Left renal cortex interstitium (tissue), 4 donors: ENCODE measurements around the gene RND2. TPM values are rescaled to one million over a fixed set of nuclear protein-coding genes. Genes with fewer than 3 reads are reported as not detected.
"Not testable (repeated sequence)": the region's sequence is repeated elsewhere in the genome, so short reads cannot be mapped to it uniquely, and the experiment has no call there.

ENCODE experiments used
- DNase-seq, 4 donors: peaks; one replicate each; pipeline ENCODE4 v3.0.0-alpha.2; 2013; ENCODE audit warnings: low read depth in 4 of 4, low spot score in 2 of 4, missing footprints in 1 of 4
- polyA plus RNA-seq, 4 donors: library from polyadenylated mRNA; unstranded; fragments of 120-200 nt; gene quantifications; one replicate each; pipeline ENCODE4 v1.2.1, GENCODE V29; 2013; ENCODE audit not compliant: insufficient read length in 4 of 4

RND2 gene
- polyA plus RNA-seq, 4 donors, result 2.7 to 3.8 (median 3.5) TPM

DNA sequence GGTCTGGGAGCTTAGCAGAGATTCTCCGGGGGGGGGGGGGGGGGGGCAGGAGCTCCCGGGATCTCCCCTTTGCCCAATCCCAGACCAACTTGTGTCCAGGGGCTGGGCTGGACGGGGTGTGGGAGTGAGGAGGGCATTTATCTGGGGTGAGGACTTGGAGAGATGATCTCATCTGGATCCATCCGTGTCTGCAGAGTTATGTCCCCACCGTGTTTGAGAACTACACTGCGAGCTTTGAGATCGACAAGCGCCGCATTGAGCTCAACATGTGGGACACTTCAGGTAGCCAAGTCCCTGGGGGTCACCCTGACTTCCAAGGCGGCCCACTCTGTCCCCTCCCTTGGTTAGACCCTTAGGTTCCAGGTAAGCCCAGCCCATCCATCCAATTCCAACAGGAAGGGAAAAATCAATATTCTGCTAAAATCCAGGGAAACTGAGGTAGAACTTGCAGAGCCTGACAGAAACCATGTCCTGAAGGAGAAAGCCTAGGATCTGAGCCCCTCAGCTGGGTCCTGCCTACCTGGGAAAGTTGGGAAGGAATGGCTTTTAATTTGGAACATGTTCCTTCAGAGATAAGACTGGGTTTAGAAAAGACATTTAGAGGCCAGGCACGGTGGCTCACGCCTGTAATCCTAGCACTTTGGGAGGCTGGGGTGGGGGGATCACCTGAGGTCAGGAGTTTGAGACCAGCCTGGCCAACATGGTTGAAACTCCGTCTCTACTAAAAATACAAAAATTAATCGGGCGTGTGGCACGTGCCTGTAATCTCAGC lies 921 bp downstream of the RND2 start:
- DNase-seq, result no peak

DNA sequence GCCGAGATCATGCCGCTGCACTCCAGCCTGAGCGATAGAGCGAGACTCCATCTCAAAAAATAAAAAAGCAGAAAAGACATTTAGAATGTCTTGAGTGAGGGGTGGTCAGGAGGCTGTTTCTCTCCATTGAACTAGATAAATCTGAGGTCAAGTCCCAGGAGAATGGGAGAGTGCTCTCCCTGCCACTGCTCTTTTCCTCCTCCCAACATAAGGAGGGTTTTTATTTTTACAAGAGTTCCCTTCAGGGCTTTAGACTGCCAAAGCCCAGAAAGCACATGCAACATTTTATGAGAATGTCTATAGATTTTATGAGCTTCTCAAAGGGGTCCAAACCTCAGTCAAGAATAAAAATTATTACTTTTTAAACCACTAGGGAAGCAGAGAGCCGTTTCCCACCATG lies 1.6 kb downstream of the RND2 start:
- DNase-seq, result no peak

DNA sequence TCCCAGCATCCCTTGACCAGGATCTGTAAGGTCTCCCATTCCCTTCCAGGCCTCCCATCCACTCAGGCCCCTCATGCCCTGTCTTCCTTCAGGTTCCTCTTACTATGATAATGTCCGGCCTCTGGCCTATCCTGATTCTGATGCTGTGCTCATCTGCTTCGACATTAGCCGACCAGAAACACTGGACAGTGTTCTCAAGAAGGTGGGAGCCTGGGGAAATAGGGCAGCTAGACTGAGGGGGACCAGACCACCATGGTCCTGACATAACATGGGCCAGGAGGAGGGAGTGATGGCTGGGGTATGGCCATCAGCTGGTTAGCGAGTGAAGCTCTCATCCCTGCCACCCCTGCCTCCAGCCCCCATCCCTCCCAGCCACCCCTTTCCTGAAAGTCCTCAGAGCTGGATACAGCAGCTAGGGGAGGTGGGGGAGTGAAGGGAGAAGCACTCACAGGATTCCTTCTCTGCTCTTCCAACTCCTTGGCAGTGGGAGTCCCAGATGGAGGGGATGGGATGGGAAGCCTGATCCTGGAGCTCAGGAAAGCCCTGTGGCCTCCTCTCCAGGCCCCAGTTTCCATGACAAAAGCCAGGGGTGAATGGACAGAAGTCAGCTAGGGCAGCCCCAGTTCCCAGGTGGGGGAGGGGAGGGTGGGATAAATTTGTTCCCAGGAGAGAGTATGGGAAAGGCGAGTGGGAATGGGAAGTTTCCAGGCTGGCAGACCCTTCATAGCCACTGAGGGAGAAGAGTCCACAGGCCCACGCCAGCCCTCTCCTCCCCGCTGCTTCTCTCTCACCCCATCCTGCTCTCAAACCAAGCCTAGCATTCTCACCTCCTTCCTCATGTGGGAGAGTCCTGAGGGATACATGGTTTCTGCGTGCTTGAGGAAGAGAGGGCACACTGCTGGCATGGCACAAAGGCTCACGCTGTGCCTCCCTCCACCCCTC lies 2.3 kb downstream of the RND2 start:
- DNase-seq, result no peak

DNA sequence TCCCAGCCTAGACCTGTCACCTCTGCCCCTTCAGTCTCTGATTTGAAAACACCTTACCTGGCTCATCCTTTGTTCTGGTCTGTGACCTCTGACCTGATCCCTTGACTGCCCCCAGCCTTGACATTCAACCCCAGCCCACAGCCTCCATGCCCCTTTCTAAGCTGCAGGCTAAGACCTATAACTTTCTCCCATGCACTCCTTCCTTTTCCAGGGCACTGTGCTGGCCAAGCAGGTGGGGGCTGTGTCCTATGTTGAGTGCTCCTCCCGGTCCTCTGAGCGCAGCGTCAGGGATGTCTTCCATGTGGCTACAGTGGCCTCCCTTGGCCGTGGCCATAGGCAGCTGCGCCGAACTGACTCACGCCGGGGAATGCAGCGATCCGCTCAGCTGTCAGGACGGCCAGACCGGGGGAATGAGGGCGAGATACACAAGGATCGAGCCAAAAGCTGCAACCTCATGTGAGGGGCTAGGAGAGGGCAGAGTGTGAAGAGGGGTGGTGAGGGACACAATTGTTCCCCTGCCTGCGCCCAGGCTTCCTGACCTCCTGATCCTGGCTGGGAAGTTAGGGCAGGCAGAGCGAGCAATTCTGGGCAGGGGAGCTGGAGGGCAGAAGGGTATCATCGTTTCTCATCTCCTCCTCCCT lies 3.3 kb downstream of the RND2 start:
- DNase-seq, result no peak

- no peak for DNase-seq
These were observed 5.2 kb downstream of the RND2 start for GRCh38 chr17:43030137-43030767.

DNA sequence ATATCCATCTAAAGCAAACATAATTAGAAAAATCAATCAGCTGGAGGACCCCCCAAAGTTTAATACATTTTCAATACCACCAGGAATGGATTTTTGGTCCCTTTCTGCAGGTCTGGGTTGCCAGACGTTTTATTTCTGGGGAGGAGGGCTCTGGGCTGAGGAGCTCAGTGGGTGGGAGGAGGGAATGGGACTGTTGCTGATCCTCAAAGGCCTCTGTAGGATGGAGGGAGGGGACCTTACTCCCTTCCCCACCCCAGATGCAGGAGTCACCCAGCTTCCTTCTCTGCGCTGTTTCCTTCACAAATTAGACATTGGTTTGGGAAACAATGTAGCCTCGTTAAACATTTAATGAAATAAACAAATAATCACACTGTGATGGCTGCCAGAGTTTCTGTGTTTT lies 6.6 kb downstream of the RND2 start:
- no peak for DNase-seq

- no peak for DNase-seq
These were observed 9.2 kb downstream of the RND2 start for GRCh38 chr17:43033948-43034881.

- DNase-seq, result no peak
These were observed 9.9 kb downstream of the RND2 start for GRCh38 chr17:43034894-43035293.

GRCh38 chr17:43039646-43040045 lies 14.6 kb downstream of the RND2 start:
- DNase-seq, result no peak

- no peak for DNase-seq
These were observed 15.6 kb downstream of the RND2 start for GRCh38 chr17:43040655-43041054.

- no peak for DNase-seq
These were observed 17.1 kb downstream of the RND2 start for GRCh38 chr17:43042025-43042628.

- DNase-seq, result no peak
These were observed 18.3 kb downstream of the RND2 start for GRCh38 chr17:43043307-43043706.

GRCh38 chr17:43044024-43044423 lies 19.0 kb downstream of the RND2 start:
- DNase-seq, result no peak

GRCh38 chr17:43051969-43052368 lies 26.9 kb downstream of the RND2 start:
- DNase-seq, result no peak

DNA sequence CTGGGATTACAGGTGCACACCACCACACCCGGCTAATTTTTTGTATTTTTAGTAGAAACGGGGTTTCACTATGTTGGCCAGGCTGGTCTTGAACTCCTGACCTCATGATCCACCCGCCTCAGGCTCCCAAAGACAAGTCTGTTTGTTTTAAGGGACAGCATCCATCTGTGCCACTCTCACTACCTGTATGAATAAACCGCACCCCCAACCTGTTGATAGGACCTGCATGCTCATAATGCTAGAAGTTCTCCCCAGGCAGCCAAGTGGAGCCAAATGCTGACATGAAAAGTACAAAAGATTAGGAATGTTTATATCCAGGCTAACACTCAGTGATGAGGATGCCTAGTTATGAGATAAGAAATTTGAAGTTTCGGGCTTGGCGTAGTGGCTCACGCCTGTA lies 28.0 kb downstream of the RND2 start:
- not testable (repeated sequence) for DNase-seq

GRCh38 chr17:43056051-43056450 lies 31.0 kb downstream of the RND2 start:
- DNase-seq, result no peak

DNA sequence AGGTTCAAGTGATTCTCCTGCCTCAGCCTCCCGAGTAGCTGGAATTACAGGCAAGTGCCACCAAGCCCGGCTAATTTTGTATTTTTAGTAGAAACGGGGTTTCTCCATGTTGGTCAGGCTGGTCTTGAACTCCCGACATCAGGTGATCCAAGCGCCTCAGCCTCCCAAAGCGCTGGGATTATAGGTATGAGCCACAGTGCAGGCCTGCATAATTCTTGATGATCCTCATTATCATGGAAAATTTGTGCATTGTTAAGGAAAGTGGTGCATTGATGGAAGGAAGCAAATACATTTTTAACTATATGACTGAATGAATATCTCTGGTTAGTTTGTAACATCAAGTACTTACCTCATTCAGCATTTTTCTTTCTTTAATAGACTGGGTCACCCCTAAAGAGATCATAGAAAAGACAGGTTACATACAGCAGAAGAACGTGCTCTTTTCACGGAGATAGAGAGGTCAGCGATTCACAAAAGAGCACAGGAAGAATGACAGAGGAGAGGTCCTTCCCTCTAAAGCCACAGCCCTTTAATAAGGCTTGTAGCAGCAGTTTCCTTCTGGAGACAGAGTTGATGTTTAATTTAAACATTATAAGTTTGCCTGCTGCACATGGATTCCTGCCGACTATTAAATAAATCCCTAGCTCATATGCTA lies 38.1 kb downstream of the RND2 start:
- no peak for DNase-seq

DNA sequence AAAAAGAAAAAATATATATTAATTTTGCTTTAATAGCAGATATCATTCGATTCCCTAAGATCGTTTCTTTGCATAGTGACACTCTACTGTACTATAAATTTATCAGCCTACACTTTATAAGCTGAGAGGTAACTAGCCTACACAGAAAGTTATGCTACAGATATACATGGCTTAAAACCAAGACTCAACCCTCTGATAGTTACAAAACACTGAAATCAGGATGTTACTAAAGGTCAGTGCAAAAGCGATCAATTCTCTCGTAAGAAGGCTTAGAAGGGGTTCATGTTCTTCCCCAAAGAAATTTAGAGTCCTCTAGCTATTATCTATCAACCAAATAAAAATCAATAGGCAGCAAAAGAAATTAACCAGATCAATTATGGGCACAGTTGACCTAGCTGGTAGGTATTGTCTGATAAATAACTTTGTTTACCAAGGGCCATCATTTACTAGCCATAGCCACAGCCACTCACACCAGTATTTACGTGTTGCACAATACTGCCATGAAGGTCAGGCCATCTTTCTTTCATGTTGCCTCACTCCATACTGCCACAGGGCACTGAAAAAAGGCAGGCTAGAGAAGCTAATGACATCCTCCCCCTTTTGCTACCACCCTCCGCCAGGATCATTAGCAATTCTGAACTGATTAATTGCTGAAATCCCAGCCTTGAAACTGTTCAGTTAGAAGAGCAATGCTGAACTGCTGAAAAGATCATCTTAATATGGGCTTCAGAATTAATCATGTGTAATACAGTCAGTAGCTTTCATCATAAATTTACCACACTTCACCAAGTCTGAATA lies 43.7 kb downstream of the RND2 start:
- DNase-seq, result no peak
